HepG2 (cell line): ENCODE measurements around the gene NEK5. TPM values are rescaled to one million over a fixed set of nuclear protein-coding genes. Genes with fewer than 3 reads are reported as not detected.

Experiments
- ADNP ChIP-seq: sonication (generic); formaldehyde crosslinking; IDR thresholded peaks from 2 replicates; pipeline ENCODE4 v1.4.0; 2020; ENCODE audit warnings: missing genetic modification reagents
- ARID5B ChIP-seq: IDR thresholded peaks from 2 replicates; pipeline ENCODE4 v1.4.0; 2020; ENCODE audit warnings: mild to moderate bottlenecking, missing genetic modification reagents
- CERS6 ChIP-seq: sonication (generic); formaldehyde crosslinking; IDR thresholded peaks from 2 replicates; pipeline ENCODE4 v1.5.0; 2020; ENCODE audit warnings: missing genetic modification reagents
- ELF3 ChIP-seq: IDR thresholded peaks from 2 replicates; pipeline ENCODE4 v1.6.1; 2016; ENCODE audit warnings: missing genetic modification reagents, missing compliant biosample characterization
- ETS1 ChIP-seq: sonication (generic); formaldehyde crosslinking; IDR thresholded peaks from 2 replicates; pipeline ENCODE4 v1.4.0; 2020; ENCODE audit warnings: missing genetic modification reagents
- HOMEZ ChIP-seq: IDR thresholded peaks from 2 replicates; pipeline ENCODE4 v1.6.1; 2016; ENCODE audit warnings: low read depth
- MAFF ChIP-seq: IDR thresholded peaks from 2 replicates; pipeline ENCODE4 v1.6.1; 2011; ENCODE audit warnings: low read depth, low read length, improper control_type of control experiment
- MED8 ChIP-seq: sonication (generic); formaldehyde crosslinking; IDR thresholded peaks from 2 replicates; pipeline ENCODE4 v1.8.1; 2023; ENCODE audit warnings: mild to moderate bottlenecking, missing genetic modification reagents; ENCODE audit not compliant: insufficient replicate concordance
- NRL ChIP-seq: sonication (generic); formaldehyde crosslinking; IDR thresholded peaks from 2 replicates; pipeline ENCODE4 v1.5.0; 2020; ENCODE audit warnings: missing genetic modification reagents, mild to moderate bottlenecking, moderate library complexity, borderline replicate concordance
- RARG ChIP-seq: sonication (generic); formaldehyde crosslinking; IDR thresholded peaks from 2 replicates; pipeline ENCODE4 v1.4.0; 2020; ENCODE audit warnings: low read depth, mild to moderate bottlenecking, missing genetic modification reagents
- SETDB1 ChIP-seq: sonication (generic); formaldehyde crosslinking; IDR thresholded peaks from 2 replicates; pipeline ENCODE4 v1.5.1; 2020; ENCODE audit warnings: missing genetic modification reagents, mild to moderate bottlenecking, borderline replicate concordance
- SMARCC2 ChIP-seq: fragments of 450-650 bp; IDR thresholded peaks from 2 replicates; pipeline ENCODE4 v1.6.1; 2017; ENCODE audit warnings: antibody characterized with exemption, mild to moderate bottlenecking
- SP140L ChIP-seq: sonication (generic); formaldehyde crosslinking; IDR thresholded peaks from 2 replicates; pipeline ENCODE4 v1.4.0; 2020; ENCODE audit warnings: missing genetic modification reagents, borderline replicate concordance
- ZBTB20 ChIP-seq: sonication (generic); formaldehyde crosslinking; IDR thresholded peaks from 2 replicates; pipeline ENCODE4 v1.8.1; 2023; ENCODE audit warnings: missing genetic modification reagents, low read depth, mild to moderate bottlenecking, borderline replicate concordance
- ZFP1 ChIP-seq: IDR thresholded peaks from 2 replicates; pipeline ENCODE4 v1.6.1; 2016
- ZFP82 ChIP-seq: sonication (generic); formaldehyde crosslinking; IDR thresholded peaks from 2 replicates; pipeline ENCODE4 v1.5.1; 2020; ENCODE audit warnings: mild to moderate bottlenecking, missing genetic modification reagents, borderline replicate concordance
- ZNF143 ChIP-seq: sonication (generic); formaldehyde crosslinking; IDR thresholded peaks from 2 replicates; pipeline ENCODE4 v1.4.0; 2020; ENCODE audit warnings: missing genetic modification reagents
- ZNF550 ChIP-seq: sonication (generic); formaldehyde crosslinking; IDR thresholded peaks from 2 replicates; pipeline ENCODE4 v1.4.0; 2020; ENCODE audit warnings: mild to moderate bottlenecking, missing genetic modification reagents, borderline replicate concordance
- ZNF780A ChIP-seq: sonication (generic); formaldehyde crosslinking; IDR thresholded peaks from 2 replicates; pipeline ENCODE4 v1.8.0; 2022; ENCODE audit warnings: mild to moderate bottlenecking, missing genetic modification reagents, moderate library complexity
- ZSCAN21 ChIP-seq: sonication (generic); formaldehyde crosslinking; IDR thresholded peaks from 2 replicates; pipeline ENCODE4 v1.8.0; 2022; ENCODE audit warnings: mild to moderate bottlenecking, missing genetic modification reagents, moderate library complexity, borderline replicate concordance
- polyA plus RNA-seq, 8 experiments: library from polyadenylated mRNA; depleted of rRNA in 3 of 8; stranded (reverse) in 7 of 8; unstranded in 1 of 8; fragments of >200 nt; fragmentation: Illumina TruSeq in 4 of 8; extraction: Trizol in 4 of 8; gene quantifications; 2 replicates each; pipeline versions ENCODE4 v1.2.1 to v1.2.3, GENCODE V29; 2011 to 2016; ENCODE audit warnings: low read depth in 4 of 8, missing spikeins in 1 of 8, mixed read lengths in 1 of 8; ENCODE audit not compliant: insufficient read depth in 1 of 8
- total RNA-seq, 5 experiments: library from RNA; depleted of rRNA; stranded (reverse); fragments of >200 nt; fragmentation: Illumina TruSeq; extraction: Trizol; gene quantifications; 2 replicates each; pipeline ENCODE4 v1.2.3, GENCODE V29; 2016; ENCODE audit warnings: low read depth in 1 of 5
- TF ChIP-seq, protein P1 (sequence below): sonication (generic); formaldehyde crosslinking; IDR thresholded peaks from 2 replicates; pipeline ENCODE4 v1.4.0; 2020; ENCODE audit warnings: missing genetic modification reagents, low read depth, mild to moderate bottlenecking, borderline replicate concordance

Gene NEK5
- total and polyA plus RNA-seq, 2 of the 13 experiments (the other 11 are each of a cell fraction or from before 2014, with no cell fraction given) = 0.12 to 0.22 TPM

DNA sequence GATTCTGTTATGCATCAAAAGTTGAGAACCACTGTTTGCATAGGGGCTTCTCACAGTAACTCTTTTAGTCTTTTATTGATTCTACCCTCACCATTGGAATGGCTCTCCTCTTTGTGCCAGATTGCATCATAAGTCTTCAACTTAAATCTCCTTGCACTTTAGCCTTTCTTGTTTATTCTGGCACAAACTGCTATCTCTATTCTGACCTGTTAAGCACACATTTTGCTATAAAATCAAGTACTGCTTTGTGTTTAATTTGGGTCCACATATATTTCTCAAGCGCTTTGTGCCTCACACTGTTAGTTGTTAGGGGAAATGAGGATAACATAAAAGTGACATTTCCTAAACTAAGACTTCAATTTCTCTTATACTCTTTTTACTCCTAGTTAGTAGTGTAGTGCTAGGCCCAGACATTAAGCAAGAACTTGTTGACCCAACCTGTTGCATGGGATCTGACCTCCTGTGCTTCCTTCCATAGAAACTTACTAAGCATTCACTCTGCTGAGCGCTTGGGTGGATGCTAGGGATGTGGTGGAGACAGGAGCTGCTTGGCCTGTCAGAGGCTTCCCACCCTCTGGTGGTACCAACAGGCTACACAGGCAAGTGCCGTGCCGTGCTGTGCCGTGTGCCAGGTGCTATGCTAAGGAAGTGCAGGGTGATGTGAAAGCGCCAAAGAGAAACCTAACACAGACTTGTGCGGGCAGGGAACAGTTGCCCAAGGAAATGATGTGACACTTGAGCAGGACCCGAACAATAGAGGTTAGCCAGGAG lies 103.2 kb downstream of the NEK5 start (continued):
- TF ChIP-seq ARID5B = peak; percentile 96
- TF ChIP-seq ELF3 = peak; percentile 61; the same call in 1 of the 2 replicates
- TF ChIP-seq CERS6 (CRISPR knock-in tag) = no peak
- peak; percentile 77; the same call in 1 of the 2 replicates for TF ChIP-seq SMARCC2
- 0 out of 2 replicates have a peak, but pooled peaks have one; percentile 11 for TF ChIP-seq ZFP1
- TF ChIP-seq ZFP82 (CRISPR knock-in tag) = no peak
- TF ChIP-seq RARG = no peak
- no peak for TF ChIP-seq SP140L (CRISPR knock-in tag)
- TF ChIP-seq ZNF550 (CRISPR knock-in tag) = no peak
- TF ChIP-seq HOMEZ (CRISPR knock-in tag) = no peak
- 0 out of 2 replicates have a peak, but pooled peaks have one; percentile 45 for TF ChIP-seq ZBTB20 (CRISPR knock-in tag)
- no peak for TF ChIP-seq ETS1 (CRISPR knock-in tag)
- 0 out of 2 replicates have a peak, but pooled peaks have one; percentile 22 for TF ChIP-seq ZNF780A
- no peak for TF ChIP-seq MAFF
- TF ChIP-seq ADNP (CRISPR knock-in tag) = no peak
- TF ChIP-seq, protein P1, sequence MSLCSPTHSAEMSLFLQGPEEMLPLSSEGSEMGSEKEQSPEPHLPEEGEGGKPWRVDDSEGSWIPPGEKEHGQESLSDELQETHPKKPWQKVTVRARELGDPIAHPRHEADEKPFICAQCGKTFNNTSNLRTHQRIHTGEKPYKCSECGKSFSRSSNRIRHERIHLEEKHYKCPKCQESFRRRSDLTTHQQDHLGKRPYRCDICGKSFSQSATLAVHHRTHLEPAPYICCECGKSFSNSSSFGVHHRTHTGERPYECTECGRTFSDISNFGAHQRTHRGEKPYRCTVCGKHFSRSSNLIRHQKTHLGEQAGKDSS = no peak
- TF ChIP-seq NRL = 0 out of 2 replicates have a peak, but pooled peaks have one; percentile 35
- TF ChIP-seq ZNF143 (CRISPR knock-in tag) = no peak
- TF ChIP-seq ZSCAN21 = peak; percentile 36
- no peak for TF ChIP-seq SETDB1 (CRISPR knock-in tag)
- peak; percentile 69 for TF ChIP-seq MED8
